ENCODE measurements around the gene SNX2.

DNA sequence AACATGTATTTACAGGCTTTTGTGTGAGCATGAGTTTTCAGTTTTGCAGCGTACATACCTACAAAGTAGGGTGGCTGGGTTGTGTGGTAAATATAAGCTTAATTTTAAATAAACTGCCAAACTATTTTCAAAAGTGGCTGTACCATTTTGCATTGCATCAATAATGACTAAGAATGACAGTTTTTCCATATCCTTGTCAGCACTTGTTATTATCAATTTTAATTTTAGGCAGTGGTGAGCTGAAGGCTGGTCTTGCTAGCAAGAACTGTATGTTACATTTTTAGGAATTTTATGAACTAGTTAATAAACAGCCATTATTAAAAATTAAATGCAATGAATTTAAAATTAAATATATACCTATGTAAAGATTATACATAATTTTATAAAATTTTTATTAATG, 6.6 kb downstream of the SNX2 start:
- TF ChIP-seq, protein P1, sequence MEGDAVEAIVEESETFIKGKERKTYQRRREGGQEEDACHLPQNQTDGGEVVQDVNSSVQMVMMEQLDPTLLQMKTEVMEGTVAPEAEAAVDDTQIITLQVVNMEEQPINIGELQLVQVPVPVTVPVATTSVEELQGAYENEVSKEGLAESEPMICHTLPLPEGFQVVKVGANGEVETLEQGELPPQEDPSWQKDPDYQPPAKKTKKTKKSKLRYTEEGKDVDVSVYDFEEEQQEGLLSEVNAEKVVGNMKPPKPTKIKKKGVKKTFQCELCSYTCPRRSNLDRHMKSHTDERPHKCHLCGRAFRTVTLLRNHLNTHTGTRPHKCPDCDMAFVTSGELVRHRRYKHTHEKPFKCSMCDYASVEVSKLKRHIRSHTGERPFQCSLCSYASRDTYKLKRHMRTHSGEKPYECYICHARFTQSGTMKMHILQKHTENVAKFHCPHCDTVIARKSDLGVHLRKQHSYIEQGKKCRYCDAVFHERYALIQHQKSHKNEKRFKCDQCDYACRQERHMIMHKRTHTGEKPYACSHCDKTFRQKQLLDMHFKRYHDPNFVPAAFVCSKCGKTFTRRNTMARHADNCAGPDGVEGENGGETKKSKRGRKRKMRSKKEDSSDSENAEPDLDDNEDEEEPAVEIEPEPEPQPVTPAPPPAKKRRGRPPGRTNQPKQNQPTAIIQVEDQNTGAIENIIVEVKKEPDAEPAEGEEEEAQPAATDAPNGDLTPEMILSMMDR (conservative IDR thresholded peaks at IDR 0.05; ENCODE audit: low read length), result no peak
- no peak for TF ChIP-seq EZH2phosphoT487 (IDR thresholded peaks at IDR 0.05; ENCODE audit: borderline replicate concordance)

Data from Loucy (cell line).